Progenitor cell of endocrine pancreas (in vitro differentiated cells): ENCODE data around the gene FMN2. TPM values are rescaled to one million over a fixed set of nuclear protein-coding genes. Genes with fewer than 3 reads are reported as not detected.

ENCODE experiments used
- DNase-seq: peaks from one replicate; pipeline ENCODE4 v3.0.0; 2021; ENCODE audit warnings: low spot score; ENCODE audit not compliant: unreplicated experiment
- H3K27ac Mint-ChIP-seq: 2 replicates; pipeline ENCODE4 v1.8.0; 2021; ENCODE audit warnings: mild to moderate bottlenecking, moderate library complexity, mixed read lengths
- H3K27me3 Mint-ChIP-seq: 2 replicates; pipeline ENCODE4 v1.8.0; 2021; ENCODE audit warnings: mixed read lengths
- H3K36me3 Mint-ChIP-seq: 2 replicates; pipeline ENCODE4 v1.8.0; 2022; ENCODE audit warnings: mixed read lengths; ENCODE audit not compliant: insufficient read depth
- H3K4me1 Mint-ChIP-seq: 2 replicates; pipeline ENCODE4 v1.8.0; 2021; ENCODE audit warnings: low read depth, mixed read lengths
- H3K4me3 Mint-ChIP-seq: 2 replicates; pipeline ENCODE4 v1.8.0; 2021; ENCODE audit warnings: low read depth, mild to moderate bottlenecking, moderate library complexity, mixed read lengths
- H3K9me3 Mint-ChIP-seq: 2 replicates; pipeline ENCODE4 v1.8.0; 2021; ENCODE audit warnings: low read depth, mixed read lengths
- total RNA-seq: library from RNA; stranded (reverse); gene quantifications from 2 replicates; pipeline ENCODE4 v1.2.1, GENCODE V29; 2021
- TF ChIP-seq, protein P1 (sequence below): fragments of 200-600 bp; sonication (generic); IDR thresholded peaks from one replicate; pipeline ENCODE4 v1.5.0; 2021; ENCODE audit warnings: antibody characterized with exemption, mild to moderate bottlenecking; ENCODE audit not compliant: unreplicated experiment

The FMN2 gene
- total RNA-seq, 1 donor from 2014 or later: 3.2 TPM

DNA sequence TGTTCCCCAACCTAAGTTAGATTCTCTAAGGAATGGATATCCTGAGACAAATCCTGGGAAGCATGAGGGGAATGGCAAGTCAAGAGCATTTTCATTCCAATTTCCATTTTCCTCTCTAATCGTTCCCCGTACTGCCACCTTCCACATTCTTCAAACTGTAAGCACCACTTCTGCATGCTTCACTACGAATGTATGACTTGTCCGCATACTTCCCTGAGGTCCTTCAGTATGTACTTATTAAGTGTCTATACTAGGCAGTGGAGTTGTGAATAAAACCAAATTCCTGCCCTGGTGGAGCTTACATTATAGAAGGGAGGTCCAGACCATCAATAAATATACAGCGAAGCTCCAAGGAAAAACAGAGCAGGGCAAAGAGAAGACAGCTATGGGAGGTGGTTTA is 365.5 kb downstream of the FMN2 start:
- Mint-ChIP-seq H3K27me3 (no peaks in the 10 kb centered on the region), H3K9me3 (peaks cover 4% of the 10 kb centered on the region), H3K4me3 (no peak overlapping the region), H3K27ac (no peak overlapping the region), H3K4me1 (peaks cover 3% of the 10 kb centered on the region), H3K36me3 (no peaks in the 10 kb centered on the region)
- DNase-seq: no peak
- TF ChIP-seq, protein P1, sequence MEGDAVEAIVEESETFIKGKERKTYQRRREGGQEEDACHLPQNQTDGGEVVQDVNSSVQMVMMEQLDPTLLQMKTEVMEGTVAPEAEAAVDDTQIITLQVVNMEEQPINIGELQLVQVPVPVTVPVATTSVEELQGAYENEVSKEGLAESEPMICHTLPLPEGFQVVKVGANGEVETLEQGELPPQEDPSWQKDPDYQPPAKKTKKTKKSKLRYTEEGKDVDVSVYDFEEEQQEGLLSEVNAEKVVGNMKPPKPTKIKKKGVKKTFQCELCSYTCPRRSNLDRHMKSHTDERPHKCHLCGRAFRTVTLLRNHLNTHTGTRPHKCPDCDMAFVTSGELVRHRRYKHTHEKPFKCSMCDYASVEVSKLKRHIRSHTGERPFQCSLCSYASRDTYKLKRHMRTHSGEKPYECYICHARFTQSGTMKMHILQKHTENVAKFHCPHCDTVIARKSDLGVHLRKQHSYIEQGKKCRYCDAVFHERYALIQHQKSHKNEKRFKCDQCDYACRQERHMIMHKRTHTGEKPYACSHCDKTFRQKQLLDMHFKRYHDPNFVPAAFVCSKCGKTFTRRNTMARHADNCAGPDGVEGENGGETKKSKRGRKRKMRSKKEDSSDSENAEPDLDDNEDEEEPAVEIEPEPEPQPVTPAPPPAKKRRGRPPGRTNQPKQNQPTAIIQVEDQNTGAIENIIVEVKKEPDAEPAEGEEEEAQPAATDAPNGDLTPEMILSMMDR: no peak

DNA sequence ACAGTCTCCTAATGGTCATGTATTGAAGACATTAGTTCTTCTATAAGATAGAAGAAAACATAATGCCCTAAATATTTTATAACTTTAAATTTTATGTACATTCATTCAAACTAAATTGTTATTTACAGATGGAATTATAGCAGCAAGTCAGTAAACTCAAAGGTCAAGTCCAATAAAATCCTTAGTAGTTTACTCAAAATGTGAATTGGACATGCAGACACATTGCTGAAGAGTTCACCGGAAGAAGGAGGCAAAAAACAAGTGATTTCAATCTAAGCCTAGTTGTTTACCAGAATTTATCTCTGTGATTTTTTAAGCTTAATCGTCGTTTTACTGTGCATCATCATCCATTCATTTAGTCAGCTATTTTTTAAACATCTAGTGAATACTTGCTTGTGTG is 370.6 kb downstream of the FMN2 start:
- TF ChIP-seq, protein P1: no peak
- Mint-ChIP-seq H3K4me1 (peaks cover 6% of the 10 kb centered on the region), H3K4me3 (no peak overlapping the region), H3K27me3 (peaks cover 9% of the 10 kb centered on the region), H3K36me3 (no peaks in the 10 kb centered on the region), H3K27ac (no peak overlapping the region), H3K9me3 (no peaks in the 10 kb centered on the region)
- DNase-seq: no peak

DNA sequence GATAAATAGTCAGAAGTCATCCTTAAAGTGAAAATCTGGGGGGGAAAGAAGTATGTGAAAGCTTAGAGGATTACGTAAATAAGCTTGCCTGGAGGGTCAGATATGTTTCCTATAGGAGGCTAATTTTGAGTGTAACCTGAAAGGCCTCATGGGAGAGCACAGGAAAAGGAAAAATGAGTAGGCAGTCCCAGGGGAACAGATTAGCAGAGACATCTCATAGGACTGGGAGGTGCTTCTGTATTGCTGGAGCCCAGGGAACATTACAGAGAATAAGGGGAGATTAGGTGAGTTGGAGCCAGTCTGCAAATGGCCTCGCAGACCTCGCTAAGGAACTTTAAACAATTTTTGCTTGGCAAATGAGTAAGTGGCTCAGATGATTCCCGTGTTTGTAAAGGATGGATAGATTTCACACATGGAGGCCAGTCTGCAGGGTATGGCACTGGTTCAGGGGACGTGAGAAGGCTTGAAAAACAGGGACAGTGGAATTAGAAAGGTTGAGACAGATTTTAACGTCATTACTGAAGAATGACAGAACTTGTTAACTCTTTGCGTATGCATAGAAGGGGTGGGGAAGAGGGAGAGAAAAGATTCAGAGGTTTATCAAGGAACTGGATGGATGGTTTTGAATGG is 371.2 kb downstream of the FMN2 start:
- no peak overlapping the region for H3K27ac Mint-ChIP-seq
- peaks cover 9% of the 10 kb centered on the region for H3K27me3 Mint-ChIP-seq
- no peak overlapping the region for H3K4me3 Mint-ChIP-seq
- no peaks in the 10 kb centered on the region for H3K9me3 Mint-ChIP-seq
- DNase-seq: no peak
- TF ChIP-seq, protein P1: no peak
- H3K4me1 Mint-ChIP-seq: peaks cover 6% of the 10 kb centered on the region
- H3K36me3 Mint-ChIP-seq: no peaks in the 10 kb centered on the region

DNA sequence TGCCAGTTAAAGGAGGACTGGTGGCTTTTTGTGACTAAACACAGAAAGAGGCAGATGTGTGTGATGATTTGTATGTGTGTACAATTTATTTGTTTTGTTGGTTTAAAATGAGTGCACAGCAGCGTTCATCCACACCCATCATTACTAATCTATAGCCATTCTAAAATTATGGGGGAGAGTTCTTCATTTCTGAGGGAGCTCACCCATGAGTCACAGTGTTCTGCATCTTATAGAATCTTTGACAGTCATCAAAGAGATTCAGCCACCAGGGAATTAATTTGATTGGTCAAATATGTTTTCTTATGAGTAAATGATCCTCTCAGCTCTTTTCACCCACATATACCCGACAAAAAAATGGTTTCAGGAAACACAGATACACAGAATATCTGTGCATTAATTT is 372.4 kb downstream of the FMN2 start:
- Mint-ChIP-seq H3K9me3 (no peaks in the 10 kb centered on the region), H3K4me1 (peaks cover 6% of the 10 kb centered on the region), H3K36me3 (no peaks in the 10 kb centered on the region), H3K27ac (no peak overlapping the region), H3K27me3 (peaks cover 14% of the 10 kb centered on the region), H3K4me3 (no peak overlapping the region)
- DNase-seq: no peak
- TF ChIP-seq, protein P1: no peak

DNA sequence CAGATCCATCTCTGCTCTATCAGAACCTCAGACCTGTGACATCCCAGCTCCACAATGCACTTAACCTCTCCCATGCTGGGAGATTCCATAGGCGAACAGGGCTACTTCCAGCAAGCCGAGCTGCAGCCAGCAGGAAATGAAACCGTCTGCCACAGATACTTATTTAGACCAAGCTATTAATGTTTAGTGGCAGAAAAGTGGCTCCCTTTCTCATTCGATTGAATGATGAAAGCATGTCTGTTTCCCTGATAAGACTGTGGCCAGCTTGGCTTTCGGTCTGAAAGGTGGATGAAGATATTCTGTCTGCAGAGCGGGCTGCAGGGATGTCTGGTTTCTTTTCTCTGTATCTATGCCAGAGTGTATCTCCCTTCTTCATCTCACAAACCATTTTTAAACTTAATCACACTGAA is 373.9 kb downstream of the FMN2 start:
- Mint-ChIP-seq H3K27me3 (peaks cover 14% of the 10 kb centered on the region), H3K4me1 (peaks cover 6% of the 10 kb centered on the region), H3K4me3 (no peak overlapping the region), H3K9me3 (no peaks in the 10 kb centered on the region), H3K27ac (peak overlapping the region; percentile 53), H3K36me3 (no peaks in the 10 kb centered on the region)
- TF ChIP-seq, protein P1: no peak
- no peak for DNase-seq
